Urinary bladder (tissue), 4 donors: ENCODE results near the gene ACP6. TPM values are rescaled to one million over a fixed set of nuclear protein-coding genes. Genes with fewer than 3 reads are reported as not detected.

Experiments
- DNase-seq: peaks from one replicate; pipeline ENCODE4 v3.0.0-alpha.2; 2015; ENCODE audit errors: extremely low spot score
- H3K27ac ChIP-seq: one replicate; pipeline ENCODE4 v1.5.1; 2013; ENCODE audit warnings: low read depth, mild to moderate bottlenecking, moderate library complexity
- H3K36me3 ChIP-seq: one replicate; pipeline ENCODE4 v1.6.1; 2013; ENCODE audit warnings: mild to moderate bottlenecking, moderate library complexity; ENCODE audit not compliant: insufficient read depth
- H3K4me1 ChIP-seq: one replicate; pipeline ENCODE4 v1.6.1; 2013; ENCODE audit warnings: mild to moderate bottlenecking, moderate library complexity; ENCODE audit not compliant: insufficient read depth
- H3K4me3 ChIP-seq: one replicate; pipeline ENCODE4 v1.5.1; 2013; ENCODE audit warnings: low read depth, low read length
- WGBS: extraction: QIAGEN DNeasy Blood & Tissue Kit; methylation state at CpG from one replicate; pipeline ENCODE4 v1.1.7; 2013; 5-methylcytosine and 5-hydroxymethylcytosine counted together
- polyA plus RNA-seq: library from polyadenylated mRNA; stranded (reverse); fragments of 200-250 nt; gene quantifications from one replicate; pipeline ENCODE4 v1.2.3, GENCODE V29; 2013
- total RNA-seq: library from RNA; depleted of rRNA; stranded (reverse); fragments of >200 nt; gene quantifications from one replicate; pipeline ENCODE4 v1.2.3, GENCODE V29; 2014
- donor health status: healthy with polysubstance abuse.
- donor health status: healthy.

ACP6 gene
- total and polyA plus RNA-seq, 2 donors: 10.2 to 15.7 TPM

DNA sequence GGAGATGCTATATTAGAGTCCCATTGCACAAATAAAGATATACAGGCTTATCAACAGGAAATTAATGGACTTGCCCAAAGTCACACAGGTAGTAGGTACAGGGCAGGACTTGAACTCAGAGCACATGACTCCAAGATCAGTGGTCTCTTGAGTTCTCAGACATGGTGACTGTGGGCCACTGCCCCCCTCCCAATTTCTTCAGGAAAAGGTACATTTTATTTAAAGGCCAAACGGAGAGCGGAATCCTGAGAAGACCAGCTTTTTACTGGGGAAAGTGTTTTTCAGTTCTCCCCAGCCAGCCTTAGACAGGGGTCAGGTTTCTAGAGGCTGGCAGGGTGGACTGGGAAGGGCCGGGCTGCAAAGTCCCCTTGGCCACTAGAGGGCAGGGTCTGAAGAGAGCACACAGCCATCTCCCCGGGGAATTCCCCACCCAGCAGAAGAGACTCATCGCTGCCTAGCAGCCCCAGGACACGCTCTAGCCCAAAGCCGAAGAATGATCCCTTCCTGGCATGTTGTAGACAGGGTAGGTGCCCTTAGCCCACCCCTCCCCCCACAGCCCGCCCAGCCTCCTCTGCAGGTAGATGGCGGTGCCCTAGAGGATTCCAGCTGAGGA, 29.7 kb downstream of the ACP6 start:
- no peaks in the 10 kb centered on the region for H3K4me1 ChIP-seq
- H3K36me3 ChIP-seq: no peaks in the 10 kb centered on the region
- DNase-seq: no peak
- H3K27ac ChIP-seq: no peak overlapping the region
- H3K4me3 ChIP-seq: no peak overlapping the region
- 43% methylated on average over 9 of the region's 9 CpGs for WGBS

DNA sequence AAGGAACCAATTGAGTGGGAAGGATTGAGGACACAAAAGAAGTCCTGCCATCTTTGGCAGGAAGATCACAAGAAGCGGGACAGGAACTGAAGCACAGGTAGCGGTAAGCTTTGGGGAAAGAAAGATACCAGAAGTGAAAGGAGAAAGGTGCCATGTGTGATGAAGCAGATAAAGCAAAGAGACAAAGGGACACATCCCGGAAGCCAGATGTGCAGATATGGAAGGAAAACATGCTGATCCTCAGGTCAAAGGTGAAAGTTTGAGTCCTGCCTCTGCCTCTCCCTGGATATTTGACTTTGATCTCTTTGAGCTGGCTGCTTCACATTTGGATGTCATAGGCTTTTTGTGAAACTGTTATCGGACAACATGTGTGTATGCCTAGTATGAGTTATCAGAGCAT, 34.0 kb downstream of the ACP6 start:
- Histone ChIP-seq H3K4me1 (no peaks in the 10 kb centered on the region), H3K27ac (no peak overlapping the region), H3K4me3 (no peak overlapping the region), H3K36me3 (no peaks in the 10 kb centered on the region)
- 97% methylated on average over 4 of the region's 4 CpGs for WGBS
- DNase-seq: no peak

DNA sequence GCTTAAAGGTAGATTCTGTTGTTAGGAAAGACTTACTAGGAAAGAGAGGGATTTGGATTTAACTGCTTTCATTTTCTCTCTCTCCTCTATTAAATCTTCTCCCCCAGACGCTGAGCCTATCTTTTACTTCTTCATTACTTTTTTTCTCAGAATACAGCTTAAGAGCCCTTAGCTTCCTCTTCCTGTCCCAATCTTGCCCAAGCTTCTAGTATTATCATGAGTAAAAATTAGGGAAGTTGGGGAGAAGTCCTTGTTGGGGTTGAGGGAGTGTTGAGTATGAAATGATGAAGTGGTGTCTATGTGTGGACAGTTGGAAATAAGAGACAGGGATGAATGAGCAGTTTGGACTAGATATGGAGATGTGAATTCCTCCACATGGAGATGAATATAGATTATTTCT, 35.0 kb downstream of the ACP6 start:
- 85% methylated on average over 1 of the region's 1 CpG for WGBS
- peaks cover 1% of the 10 kb centered on the region for H3K36me3 ChIP-seq
- H3K4me3 ChIP-seq: no peak overlapping the region
- H3K4me1 ChIP-seq: no peaks in the 10 kb centered on the region
- no peak overlapping the region for H3K27ac ChIP-seq
- no peak for DNase-seq

DNA sequence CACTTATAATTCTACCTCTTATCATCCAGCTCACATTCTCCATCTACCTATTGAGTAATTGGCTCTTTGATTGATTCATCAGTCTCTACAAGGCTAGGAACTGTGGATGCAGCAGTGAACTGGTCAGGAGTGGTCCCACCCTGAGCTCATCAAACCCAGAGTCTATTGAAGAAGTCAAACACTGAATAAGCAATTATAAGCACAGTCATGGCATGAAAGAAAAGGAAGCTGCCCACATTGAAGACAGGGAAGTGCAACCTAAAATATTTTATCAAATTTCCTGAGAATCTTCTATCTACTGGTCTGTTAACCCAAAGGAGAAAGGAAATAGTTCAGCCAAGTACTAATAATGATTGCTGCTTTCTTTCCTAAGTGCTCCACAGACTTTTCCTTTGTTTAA, 35.7 kb downstream of the ACP6 start:
- H3K4me3 ChIP-seq: no peak overlapping the region

DNA sequence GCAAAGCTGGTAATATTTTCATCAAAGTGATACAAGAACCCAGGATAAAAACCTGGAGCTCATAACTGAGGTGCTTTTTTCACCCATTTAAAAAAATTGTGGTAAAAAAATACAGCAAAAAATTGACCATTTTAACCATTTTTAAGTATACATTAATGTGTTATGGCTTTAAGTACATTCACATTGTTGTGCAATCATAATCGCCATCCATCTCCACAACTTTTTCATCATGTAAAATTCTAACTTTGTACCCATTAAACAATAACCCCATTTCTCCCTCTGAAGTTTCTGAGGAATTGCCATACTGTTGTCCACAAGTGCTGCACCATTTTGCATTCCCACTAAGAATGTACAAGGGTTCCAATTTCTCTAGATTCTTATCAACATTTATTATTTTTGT, 36.6 kb downstream of the ACP6 start:
- 96% methylated on average over 1 of the region's 1 CpG for WGBS
- H3K36me3 ChIP-seq: peaks cover 1% of the 10 kb centered on the region

More for the DNA sequence above, 35.7 kb downstream of the ACP6 start:
- Histone ChIP-seq H3K36me3 (peaks cover 1% of the 10 kb centered on the region), H3K27ac (no peak overlapping the region), H3K4me1 (no peaks in the 10 kb centered on the region)
- no peak for DNase-seq

DNA sequence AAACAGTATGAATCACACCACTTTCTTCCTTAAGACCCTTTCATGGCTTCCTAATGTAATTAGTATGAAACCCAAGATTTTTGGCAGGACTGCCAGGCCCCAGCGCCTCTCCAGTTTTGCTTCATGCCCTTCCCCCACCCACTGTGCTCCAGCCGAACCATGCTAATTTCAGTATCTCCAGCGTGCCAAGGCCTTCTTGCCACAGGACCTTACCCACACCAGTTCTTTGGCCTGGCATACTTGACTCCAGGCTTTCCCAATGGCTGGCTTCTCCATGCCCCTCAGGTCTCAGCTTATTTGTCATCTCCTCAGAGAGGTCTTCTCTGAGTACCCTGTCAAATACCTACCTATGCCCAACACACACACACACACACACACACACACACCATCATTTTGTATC, 38.5 kb downstream of the ACP6 start:
- H3K27ac ChIP-seq: no peak overlapping the region
- 88% methylated on average over 3 of the region's 3 CpGs for WGBS
- H3K4me3 ChIP-seq: no peak overlapping the region
- H3K36me3 ChIP-seq: peaks cover 1% of the 10 kb centered on the region
- DNase-seq: no peak
- no peaks in the 10 kb centered on the region for H3K4me1 ChIP-seq

More for the DNA sequence above, 36.6 kb downstream of the ACP6 start:
- DNase-seq: no peak
- Histone ChIP-seq H3K27ac (no peak overlapping the region), H3K4me3 (no peak overlapping the region), H3K4me1 (no peaks in the 10 kb centered on the region)

DNA sequence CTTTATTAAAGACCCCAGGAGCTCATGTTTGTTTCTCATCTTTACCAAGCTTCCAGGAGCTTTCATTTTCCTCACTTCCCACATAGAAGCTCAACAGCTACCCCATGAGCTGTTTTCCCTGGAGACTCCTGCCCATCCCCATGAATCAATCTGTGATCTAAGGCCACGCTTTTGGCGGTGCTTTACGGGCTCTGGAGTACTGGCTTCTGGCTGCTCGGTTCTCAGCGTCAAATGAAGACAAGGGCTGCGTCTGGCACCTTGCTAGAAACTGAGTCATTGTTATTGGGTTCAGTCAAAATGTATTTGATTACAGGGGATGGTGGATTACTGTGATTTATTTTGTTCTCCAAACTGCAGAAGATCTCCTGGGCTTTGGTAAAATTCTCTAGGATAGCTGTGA, 39.9 kb downstream of the ACP6 start:
- no peak overlapping the region for H3K27ac ChIP-seq
- DNase-seq: no peak

DNA sequence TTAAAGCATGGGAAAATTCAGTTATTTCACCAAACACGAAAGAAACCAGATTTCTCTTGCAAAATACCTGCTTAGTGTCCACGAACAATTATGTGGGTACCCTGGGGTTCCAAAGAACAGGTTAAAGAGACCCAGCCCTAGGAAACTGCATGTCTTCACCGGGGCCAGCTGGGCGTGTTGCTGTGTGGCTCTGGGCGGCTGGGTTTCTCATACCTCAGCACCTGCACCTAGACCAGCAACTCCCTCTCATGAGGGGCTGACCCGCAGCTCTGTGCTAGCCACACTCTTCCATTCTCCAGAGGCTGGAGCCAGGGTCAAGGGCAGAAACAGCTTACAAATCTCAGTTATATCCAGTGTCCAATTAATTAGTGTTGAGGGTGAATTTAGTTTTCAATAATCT, 40.3 kb downstream of the ACP6 start:
- Histone ChIP-seq H3K36me3 (peaks cover 1% of the 10 kb centered on the region), H3K27ac (no peak overlapping the region), H3K4me3 (no peak overlapping the region), H3K4me1 (no peaks in the 10 kb centered on the region)
- no peak for DNase-seq
- WGBS: 86% methylated on average over 6 of the region's 6 CpGs

More for the DNA sequence above, 39.9 kb downstream of the ACP6 start:
- H3K4me1 ChIP-seq: no peaks in the 10 kb centered on the region
- 48% methylated on average over 6 of the region's 6 CpGs for WGBS
- no peak overlapping the region for H3K4me3 ChIP-seq
- H3K36me3 ChIP-seq: peaks cover 1% of the 10 kb centered on the region

DNA sequence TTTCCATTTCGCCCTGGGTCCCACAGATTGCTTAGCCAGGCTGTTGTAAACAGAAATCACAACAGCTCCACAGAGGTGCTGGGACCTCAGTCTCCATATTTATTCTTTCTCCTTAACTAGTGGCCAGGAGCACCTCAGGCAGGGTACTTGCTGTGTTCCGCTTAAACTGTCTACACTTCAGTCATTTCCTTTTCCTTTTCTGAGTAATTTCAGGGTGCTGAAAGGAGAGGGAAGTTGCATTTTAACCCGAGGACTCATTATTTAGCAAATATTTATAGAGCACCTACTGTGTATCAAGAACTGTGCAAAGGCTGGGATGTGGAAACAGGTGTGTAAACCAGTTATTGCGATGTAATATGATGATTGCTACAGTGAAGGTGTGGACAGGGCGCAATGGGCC, 41.9 kb downstream of the ACP6 start:
- WGBS: 89% methylated on average over 5 of the region's 5 CpGs
- no peaks in the 10 kb centered on the region for H3K4me1 ChIP-seq
- H3K4me3 ChIP-seq: no peak overlapping the region
- no peak overlapping the region for H3K27ac ChIP-seq
- peaks cover 1% of the 10 kb centered on the region for H3K36me3 ChIP-seq
- DNase-seq: no peak

DNA sequence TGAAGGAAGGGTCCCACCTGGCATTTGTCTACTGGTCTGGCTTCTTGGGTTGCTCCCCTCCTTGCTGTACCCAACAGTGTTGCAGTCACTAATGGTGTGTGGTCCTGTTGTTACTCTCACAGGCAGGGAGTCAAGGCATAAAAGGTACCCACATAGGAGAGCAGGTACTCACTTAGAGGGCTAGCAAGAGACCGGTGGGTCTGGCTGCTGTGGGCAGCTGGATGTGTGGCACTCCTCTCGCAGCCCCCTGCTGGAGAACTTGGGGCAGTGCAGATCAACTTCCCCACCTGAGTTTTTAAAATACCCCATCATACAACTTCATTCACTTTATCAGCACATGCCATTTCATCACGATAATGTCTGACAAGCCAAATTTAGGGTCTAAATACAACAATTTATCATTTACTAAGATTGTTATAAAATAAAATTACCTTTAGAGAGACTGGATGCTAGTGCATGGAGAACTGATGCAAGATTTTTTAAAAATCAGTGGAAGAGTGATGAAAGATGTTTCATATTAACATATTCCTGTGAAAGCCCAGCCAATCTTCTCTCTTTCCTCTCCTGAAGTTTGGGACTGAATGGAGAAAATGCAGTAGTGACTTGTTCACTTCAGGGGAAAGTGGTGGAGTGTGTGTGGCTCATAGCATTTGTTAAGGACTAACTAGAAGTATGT, 42.8 kb downstream of the ACP6 start:
- Histone ChIP-seq H3K27ac (no peak overlapping the region), H3K36me3 (peaks cover 1% of the 10 kb centered on the region), H3K4me3 (no peak overlapping the region), H3K4me1 (no peaks in the 10 kb centered on the region)
- 12% methylated on average over 3 of the region's 3 CpGs for WGBS
- DNase-seq: no peak

DNA sequence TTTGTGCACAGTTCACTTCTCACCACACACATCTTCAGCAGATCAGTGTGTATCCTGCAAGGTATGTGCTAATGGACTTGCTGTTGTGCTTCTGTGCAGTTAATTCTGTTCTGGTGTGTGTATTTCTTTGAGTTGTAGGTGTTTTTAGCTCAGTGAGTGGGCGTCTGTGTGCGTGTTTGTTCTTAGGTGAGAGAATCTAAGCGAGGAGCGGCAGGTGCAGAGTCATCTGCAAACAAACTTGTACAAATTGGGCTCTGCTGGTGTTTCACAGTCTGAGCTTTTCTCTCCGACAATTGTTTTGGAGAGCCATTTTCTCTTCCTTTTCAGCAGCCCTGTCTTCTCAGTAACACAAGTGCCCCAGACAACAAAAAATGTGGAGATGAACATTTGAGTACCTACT, 43.6 kb downstream of the ACP6 start:
- no peaks in the 10 kb centered on the region for H3K4me1 ChIP-seq
- DNase-seq: no peak
- H3K4me3 ChIP-seq: no peak overlapping the region
- 91% methylated on average over 5 of the region's 5 CpGs for WGBS
- H3K36me3 ChIP-seq: peaks cover 1% of the 10 kb centered on the region
- H3K27ac ChIP-seq: no peak overlapping the region

DNA sequence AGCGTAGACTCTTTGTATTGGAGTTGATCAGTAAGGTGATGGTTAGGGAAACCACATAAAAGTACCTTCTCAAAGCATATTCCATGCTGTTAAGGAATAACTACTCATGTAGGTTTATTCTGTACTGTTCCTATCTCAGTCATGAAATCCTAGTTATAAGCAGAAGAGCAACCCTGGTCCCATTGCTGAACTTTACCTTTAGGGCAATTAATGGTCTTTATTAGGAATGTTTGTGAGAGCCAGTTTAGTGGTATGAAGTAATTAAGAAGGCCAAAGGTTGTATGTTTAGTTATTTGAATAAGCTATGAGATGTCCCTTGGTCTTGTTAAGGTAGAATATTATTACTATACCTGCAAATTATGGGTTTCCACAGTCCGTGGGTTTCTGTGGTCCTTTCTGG, 44.0 kb downstream of the ACP6 start:
- H3K4me1 ChIP-seq: no peaks in the 10 kb centered on the region
- no peak overlapping the region for H3K4me3 ChIP-seq
- no peak overlapping the region for H3K27ac ChIP-seq
- no peak for DNase-seq
- 96% methylated on average over 2 of the region's 2 CpGs for WGBS
- peaks cover 1% of the 10 kb centered on the region for H3K36me3 ChIP-seq

DNA sequence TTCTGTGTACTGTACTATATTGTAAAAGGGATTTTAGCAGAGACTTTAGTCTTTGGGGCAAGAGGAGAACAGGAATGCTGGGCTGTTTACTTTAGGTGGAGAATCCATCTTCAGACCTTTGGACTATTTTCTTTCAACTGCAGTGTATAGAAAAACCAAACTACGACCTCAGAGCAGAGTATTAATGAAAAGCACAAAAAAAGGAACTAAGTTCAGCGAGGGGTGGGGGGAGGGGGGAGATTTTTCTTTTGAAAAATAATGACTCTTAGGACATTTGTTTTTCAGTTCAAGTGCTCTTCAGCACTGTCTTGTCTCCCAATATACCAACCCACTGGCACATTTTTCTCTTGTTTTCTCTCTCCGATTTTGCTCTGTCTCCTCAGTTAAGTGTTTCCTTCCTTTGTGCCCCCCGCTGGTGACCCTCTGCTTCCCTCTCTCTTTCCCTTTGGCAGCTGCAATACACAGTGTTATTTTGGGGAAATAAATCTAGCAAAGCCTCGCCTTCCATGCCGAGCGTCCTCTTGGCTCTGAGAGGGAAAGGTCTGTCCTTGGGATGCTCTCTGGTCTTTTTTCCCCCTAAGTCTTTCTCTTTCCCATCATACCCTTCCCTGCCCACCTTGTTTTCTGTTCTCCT, 44.8 kb downstream of the ACP6 start:
- DNase-seq: no peak
- no peak overlapping the region for H3K27ac ChIP-seq

DNA sequence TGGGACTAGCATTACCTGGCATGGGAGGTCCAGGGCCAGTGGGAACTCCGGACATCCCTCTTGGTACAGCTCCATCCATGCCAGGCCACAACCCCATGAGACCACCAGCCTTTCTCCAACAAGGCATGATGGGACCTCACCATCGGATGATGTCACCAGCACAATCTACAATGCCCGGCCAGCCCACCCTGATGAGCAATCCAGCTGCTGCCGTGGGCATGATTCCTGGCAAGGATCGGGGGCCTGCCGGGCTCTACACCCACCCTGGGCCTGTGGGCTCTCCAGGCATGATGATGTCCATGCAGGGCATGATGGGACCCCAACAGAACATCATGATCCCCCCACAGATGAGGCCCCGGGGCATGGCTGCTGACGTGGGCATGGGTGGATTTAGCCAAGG, 45.8 kb downstream of the ACP6 start:
- Histone ChIP-seq H3K4me3 (no peak overlapping the region), H3K27ac (no peak overlapping the region), H3K36me3 (no peaks in the 10 kb centered on the region), H3K4me1 (no peaks in the 10 kb centered on the region)
- DNase-seq: no peak
- 91% methylated on average over 8 of the region's 8 CpGs for WGBS

More for the DNA sequence above, 44.8 kb downstream of the ACP6 start:
- WGBS: 46% methylated on average over 7 of the region's 7 CpGs
- no peak overlapping the region for H3K4me3 ChIP-seq
- H3K4me1 ChIP-seq: no peaks in the 10 kb centered on the region
- H3K36me3 ChIP-seq: no peaks in the 10 kb centered on the region
